Stromal cell of bone marrow (primary cell): Measurements from ENCODE around the gene ZDHHC14.
"Not testable (repeated sequence)": the region's sequence is repeated elsewhere in the genome, so short reads cannot be mapped to it uniquely, and the experiment has no call there.

Source experiments
- DNase-seq: peaks from one replicate; pipeline ENCODE4 v3.0.0-alpha.2; 2012; ENCODE audit warnings: low read depth

The ZDHHC14 gene

GRCh38 chr6:157718503-157719187, 337.7 kb downstream of the ZDHHC14 start:
- DNase-seq, result no peak

GRCh38 chr6:157720964-157721363, 340.0 kb downstream of the ZDHHC14 start:
- not testable (repeated sequence) for DNase-seq

DNA sequence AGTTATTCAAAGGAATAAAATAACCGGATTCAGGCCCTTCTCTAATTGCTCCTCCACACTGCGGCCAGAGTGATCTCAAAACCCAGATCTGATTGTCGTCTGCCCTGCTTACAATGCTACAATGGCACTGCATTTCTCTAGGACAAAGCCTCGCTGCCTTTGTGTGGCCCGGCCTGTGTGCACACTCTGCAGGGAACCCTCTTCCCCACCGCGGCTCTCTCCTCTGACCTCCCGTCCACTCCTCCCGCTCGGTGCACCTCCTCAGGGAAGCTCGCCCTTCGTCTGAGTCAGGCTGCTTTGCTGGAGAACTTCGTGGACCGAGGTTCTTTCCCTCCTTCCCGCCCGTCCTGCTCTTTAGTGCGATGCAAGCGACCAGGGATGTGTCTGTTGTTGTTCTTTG, 340.4 kb downstream of the ZDHHC14 start:
- no peak for DNase-seq

DNA sequence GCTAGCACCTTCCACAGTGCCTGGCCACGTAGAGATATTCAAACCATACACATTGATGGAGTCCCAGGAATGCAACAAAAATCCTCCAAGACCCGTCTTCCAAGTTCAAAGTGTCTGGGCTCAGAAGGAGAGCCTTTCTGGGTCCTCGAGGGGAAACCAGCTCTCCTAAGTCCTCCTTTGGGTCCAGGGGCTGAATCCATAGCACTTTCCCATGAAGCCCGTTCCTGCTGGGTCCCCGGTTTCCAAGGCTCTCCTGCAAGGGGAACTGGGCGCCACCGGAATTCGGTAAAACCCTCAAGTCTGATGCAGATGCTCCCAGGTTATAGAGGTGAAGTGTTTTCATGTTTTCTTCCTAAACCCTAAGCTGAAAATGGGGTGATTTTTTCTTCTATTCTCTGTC, 340.8 kb downstream of the ZDHHC14 start:
- no peak for DNase-seq

DNA sequence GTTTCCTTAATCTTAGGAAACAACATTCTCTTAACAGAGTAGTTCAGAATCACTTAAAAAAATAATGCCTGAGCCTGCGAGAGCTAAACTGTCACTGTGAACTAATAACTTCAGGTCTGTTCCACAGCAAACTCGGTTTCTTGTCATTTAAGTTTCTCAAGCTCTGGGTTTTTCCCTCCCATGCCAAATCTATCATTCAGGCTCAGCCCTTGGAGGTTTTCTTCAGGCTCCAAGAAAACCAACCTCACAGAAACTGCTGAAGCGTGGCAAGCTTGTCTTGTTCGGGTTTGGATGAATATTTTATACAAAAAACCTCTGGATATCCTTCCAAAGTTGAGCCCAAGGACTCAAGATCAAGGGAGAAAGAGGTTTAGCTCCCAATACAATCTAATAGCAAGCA, 342.4 kb downstream of the ZDHHC14 start:
- DNase-seq, result no peak

DNA sequence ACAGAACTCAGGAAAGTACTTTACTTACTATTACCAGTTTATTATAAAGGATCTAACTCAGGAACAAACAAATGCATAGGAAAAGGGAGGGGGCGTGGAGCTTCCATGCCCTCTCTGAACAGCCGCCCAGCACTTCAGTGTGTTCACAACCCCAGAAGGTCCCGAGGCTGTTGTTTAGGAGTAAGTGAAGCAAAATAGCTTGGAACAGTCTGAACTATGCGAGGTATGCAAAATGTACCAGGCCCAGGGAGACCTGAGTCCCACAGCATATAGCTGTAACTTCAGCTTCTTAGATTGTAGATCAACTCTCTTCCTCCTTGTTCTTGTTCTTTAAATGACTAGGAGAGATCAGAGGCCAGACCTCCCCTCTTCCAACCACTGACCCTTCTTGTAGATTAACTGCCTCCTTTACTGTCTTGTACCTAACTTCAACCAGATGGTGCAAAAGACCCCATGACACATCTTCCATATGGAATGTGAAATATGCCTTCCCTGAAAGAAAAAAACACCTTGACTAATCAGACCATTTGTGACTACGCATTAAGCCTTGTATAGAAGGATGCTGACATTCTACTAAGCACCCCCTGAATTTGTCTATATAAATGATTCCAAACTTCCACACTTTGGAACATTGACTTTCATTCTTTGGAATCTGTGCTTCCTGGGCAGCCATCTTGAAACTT, 343.3 kb downstream of the ZDHHC14 start:
- DNase-seq, result no peak

- DNase-seq, result no peak
Measured at GRCh38 chr6:157724960-157725741, 344.2 kb downstream of the ZDHHC14 start.

DNA sequence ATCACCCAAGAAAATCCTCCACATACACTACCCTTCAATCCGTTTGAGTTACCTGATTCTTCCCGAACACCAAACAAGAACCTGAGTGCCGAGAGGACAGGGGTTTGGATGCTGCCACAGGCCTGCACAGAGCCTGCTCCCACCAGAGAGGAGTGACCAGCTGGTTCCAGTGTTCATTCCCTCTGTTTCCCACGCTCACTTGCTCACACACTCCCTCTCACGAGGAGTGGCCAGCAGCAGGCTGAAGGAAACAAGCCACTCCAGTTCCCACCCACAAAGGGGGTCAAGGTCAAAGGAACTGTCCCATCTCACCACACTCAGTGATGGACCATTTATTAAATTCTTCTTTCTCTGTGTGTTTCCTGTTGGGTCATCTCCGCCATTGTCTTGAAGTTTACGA, 344.8 kb downstream of the ZDHHC14 start:
- no peak for DNase-seq

GRCh38 chr6:157726892-157727628, 346.1 kb downstream of the ZDHHC14 start:
- no peak for DNase-seq
